Measurements from ENCODE around the gene CRKL.

DNA sequence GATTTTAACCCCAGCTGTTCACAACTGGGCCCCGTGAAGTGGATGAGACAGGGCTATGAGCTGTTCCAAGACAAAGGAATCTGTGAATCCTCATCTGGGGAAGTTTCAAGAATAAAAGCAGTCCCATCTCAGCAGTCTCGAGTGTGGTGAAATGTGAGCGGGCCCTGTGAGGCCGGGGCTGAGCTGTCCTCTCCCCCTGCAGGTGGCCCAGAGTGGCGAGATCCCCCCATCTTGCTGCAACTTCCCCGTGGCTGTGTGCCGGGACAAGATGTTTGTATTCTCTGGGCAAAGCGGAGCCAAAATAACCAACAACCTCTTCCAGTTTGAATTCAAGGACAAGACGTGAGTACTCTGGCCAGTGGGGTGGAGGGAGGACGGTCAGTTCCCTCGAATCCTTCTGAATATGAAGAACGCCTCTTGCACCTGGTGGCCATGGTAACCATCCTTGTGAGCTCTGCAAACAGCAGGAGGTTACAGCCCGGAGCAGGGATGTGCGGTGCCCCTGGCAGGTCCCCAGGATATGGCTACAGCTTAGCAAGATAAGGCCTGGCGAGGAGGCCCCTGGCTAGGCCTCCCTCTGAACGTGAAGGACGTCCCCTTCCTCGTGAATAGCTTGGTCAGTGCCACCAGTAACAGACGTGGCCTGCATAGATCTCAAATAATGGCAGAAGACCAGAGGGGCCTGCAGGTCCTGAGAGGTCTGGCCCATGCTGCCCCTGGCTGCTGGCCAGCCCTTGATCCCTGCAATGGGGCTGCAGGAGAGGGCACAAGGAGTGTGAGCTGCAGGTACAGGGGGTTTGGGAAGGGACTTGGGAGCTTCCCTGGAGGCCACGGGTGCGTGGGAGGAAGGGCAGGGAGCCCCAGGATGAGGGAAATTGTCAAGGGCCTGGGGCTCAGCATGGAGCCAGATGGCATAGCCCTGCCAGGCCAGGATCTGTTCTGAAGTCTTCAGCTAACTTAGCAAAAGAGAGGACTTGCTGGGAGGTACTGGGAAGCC is 73.3 kb downstream of the CRKL start:
- TF ChIP-seq, protein P1, sequence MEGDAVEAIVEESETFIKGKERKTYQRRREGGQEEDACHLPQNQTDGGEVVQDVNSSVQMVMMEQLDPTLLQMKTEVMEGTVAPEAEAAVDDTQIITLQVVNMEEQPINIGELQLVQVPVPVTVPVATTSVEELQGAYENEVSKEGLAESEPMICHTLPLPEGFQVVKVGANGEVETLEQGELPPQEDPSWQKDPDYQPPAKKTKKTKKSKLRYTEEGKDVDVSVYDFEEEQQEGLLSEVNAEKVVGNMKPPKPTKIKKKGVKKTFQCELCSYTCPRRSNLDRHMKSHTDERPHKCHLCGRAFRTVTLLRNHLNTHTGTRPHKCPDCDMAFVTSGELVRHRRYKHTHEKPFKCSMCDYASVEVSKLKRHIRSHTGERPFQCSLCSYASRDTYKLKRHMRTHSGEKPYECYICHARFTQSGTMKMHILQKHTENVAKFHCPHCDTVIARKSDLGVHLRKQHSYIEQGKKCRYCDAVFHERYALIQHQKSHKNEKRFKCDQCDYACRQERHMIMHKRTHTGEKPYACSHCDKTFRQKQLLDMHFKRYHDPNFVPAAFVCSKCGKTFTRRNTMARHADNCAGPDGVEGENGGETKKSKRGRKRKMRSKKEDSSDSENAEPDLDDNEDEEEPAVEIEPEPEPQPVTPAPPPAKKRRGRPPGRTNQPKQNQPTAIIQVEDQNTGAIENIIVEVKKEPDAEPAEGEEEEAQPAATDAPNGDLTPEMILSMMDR (conservative IDR thresholded peaks at IDR 0.05; ENCODE audit: low read length) = no peak
- TF ChIP-seq EZH2phosphoT487 (IDR thresholded peaks at IDR 0.05; ENCODE audit: borderline replicate concordance) = no peak

Measured in Loucy (cell line).